ENCODE measurements around the gene DMC1.
A peak's percentile ranks its signal among the peaks of the same experiment; 100 is the strongest.

The DMC1 gene

DNA sequence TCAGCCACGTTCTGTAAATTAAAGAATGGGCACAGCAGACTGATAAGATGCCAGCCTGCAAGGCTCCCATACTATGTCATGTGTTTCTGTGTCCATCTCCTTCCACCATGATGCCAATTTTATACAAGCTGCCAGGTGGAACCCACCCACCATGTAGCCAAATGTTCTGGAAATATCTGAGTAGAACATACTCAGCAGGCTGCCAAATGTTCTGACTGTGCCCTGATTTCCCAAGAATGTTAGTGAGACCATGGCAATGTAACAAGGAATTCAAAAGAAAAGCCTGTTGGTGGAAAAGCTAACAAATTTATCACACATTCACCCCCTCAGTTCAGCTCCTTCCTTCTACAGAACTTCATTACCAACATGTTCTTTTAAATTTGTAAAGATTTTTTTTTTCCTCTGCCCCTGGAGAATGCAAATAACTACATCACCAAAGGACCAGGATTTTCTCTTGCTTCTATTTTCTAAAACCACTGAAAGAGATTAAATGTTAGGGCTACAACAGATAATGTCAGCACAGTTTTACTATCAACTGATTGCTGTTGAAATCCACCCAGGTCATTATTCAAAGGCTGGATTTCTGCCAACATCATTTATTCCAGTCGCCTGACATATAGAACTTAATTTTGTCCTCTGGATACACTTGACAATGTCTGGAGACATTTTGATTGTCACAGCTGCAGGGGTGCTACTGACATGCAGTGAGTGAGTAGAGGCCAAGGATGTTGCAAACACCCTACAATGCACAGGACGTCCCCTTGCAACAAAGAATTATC lies 3.1 kb downstream of the DMC1 start:
- no peak for DNase-seq

GRCh38 chr22:38565441-38565840 lies 4.5 kb downstream of the DMC1 start:
- no peak for DNase-seq

- no peak for DNase-seq
Observed at GRCh38 chr22:38564669-38565068, 5.3 kb downstream of the DMC1 start.

GRCh38 chr22:38554281-38554680 lies 15.7 kb downstream of the DMC1 start:
- no peak for DNase-seq

DNA sequence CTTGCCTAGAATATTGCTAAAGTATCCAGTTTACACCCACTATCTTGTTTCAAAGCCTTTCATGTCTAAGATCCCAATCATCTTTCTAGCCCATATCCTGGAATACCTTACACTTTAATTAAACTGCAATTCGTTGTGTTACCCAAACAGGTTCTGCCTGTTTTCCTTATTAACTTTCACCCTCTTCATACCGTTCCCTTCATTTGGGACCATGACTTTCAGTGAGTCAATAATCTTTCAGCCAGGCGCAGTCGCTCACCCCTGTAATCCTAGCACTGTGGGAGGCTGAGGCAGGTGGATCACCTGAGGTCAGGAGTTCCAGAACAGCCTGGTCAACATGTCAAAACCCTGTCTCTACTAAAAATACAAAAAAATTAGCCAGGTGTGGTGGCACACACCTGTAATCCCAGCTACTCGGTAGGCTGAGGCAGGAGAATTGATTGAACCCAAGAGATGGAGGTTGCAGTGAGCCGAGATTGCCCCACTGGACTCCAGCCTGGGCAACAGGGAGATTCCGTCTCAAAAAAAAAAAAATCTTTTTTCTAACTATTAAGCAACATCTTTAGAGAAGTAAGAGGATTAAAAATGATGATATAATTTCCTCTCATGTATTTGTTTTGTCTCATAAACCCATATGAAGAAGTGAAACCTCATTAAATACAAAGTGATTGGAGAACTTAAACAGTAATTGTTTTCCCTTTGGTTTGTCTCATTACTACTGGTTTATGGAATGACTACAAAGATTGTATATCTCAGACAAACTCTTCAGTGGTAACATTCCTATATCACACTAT lies 20.7 kb downstream of the DMC1 start:
- DNase-seq, result no peak

DNA sequence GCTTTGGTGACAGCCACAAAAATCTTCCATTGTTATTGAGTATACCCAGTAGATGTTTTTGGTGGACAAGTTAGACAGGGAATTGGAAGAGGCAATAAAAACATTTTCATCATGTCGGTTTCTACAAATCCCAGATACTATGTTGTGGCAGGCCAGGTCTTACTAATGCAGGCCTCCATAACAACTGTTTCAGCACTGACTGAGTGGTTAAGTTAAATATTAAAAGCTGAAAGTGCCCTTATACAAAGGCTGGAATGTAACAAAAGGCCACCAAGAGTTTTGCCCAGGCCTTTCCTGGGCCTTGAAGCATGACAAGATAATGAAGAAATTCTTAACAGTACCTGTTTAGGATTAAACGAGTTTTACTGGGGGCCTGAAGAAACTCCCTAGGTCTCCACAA lies 29.3 kb downstream of the DMC1 start:
- no peak for DNase-seq

DNA sequence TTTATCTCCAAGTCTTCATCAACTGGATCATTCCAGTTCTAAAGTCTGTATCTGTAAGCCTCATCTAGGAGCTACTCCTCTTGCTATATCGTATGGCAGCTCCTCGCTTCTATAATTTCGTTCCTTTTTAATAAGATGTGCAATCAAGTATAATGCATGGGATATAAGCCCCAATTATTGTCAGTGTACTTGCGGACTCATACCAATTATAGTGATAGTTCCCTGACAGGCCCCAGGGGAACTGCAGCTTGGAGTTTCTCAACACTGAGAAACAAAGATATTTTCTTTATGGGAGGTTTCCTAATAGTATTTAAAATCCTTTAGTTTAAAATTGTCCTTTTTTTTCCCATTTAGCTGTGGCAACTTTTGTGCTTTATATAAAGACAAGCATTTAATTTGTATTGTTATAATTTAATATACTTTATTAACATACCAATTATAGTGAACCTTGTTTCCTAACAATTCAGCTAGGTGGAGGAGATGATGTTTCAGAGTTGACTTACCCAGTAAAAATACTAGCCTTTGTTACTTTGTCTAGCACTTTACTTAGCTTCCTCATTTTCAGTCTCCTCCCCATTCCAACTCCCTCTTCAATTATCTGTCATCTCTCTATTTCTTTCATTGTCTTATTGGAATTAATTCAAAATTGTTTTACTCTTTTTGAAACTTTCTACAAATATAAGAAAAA lies 38.6 kb downstream of the DMC1 start:
- no peak for DNase-seq

GRCh38 chr22:38524429-38524828 lies 45.6 kb downstream of the DMC1 start:
- DNase-seq, result no peak

DNA sequence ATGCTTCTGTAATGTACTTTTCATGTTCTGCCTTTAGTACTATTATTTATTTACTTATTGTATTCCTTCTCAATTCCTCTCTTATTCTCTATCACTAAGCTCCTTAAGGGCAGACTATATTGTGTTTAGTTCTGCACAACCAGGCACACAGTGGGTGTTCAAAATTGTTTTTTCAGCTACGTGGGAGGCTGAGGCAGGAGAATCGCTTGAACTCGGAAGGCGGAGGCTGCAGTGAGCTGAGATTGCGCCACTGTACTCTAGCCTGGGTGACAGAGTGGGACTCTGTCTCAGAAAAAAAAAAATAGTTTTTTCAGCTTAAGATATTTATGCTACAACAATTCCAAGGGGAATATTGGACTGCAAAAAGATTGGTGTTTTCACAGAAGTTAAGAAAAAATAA lies 46.5 kb downstream of the DMC1 start:
- no peak for DNase-seq

GRCh38 chr22:38523029-38523428 lies 47.0 kb downstream of the DMC1 start:
- DNase-seq, result no peak

DNA sequence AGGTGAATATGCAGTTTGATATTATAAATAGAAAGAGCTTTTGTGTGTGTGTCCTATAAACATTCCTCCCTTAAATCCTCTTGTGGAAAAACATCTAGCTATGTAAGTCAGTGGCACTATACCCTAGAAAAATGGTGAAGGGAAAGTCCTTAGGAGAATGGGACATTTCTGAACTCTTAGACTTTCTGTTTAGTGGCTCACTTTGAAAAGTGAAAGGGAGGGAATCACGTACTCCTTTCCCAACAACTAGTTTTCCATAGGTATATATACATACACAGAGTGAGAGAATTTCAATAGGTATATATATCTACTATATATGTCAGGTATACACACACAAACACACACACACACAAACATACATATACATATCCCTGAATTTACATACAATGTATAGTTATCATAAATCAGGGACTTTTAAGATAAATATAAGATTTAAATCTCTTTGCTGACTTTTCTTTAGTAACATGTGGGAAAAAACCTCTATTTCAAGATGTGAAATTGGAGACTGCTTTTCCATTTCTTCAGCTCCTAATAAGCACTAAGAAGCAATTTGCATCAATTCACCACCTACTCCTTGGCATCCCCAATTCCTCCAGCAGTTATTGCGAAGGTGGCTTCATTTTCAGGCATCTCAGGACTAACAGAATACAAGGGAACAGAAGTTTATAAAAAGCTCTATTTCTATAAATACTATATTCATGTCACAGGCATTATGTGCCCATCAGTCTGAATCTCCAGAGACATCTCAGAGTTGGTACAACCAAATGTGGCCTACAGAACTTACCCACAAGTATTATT lies 50.3 kb downstream of the DMC1 start:
- no peak for DNase-seq

GRCh38 chr22:38518620-38519019 lies 51.4 kb downstream of the DMC1 start:
- DNase-seq, result no peak

DNA sequence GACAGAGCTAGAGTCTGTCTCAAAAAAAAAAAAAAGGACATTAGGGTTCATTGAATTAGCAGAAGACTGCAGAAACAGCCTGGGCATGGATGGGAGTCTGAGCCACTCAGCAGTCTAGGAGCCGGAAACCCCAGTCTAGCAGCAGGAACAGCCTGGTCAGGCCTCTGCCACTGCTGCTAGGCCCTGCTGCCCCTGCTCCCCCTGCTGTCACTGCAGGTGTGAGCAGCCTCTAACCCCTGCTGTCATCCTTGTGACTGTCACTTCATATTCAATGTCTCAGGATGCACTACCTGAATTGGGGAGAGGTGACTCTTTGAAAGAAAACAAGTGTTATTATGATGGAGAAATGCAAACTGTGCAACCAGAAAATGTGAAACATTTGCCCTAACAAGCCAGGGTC lies 56.9 kb downstream of the DMC1 start:
- peak; percentile 43 for DNase-seq

GRCh38 chr22:38510416-38510970 lies 59.5 kb downstream of the DMC1 start:
- DNase-seq, result no peak

GRCh38 chr22:38506118-38506962 lies 63.6 kb downstream of the DMC1 start, which contains the start of gene DDX17:
Gene DDX17, minus strand, starts transcription at chr22:38506311.
- peak; percentile 93 for DNase-seq

DNA sequence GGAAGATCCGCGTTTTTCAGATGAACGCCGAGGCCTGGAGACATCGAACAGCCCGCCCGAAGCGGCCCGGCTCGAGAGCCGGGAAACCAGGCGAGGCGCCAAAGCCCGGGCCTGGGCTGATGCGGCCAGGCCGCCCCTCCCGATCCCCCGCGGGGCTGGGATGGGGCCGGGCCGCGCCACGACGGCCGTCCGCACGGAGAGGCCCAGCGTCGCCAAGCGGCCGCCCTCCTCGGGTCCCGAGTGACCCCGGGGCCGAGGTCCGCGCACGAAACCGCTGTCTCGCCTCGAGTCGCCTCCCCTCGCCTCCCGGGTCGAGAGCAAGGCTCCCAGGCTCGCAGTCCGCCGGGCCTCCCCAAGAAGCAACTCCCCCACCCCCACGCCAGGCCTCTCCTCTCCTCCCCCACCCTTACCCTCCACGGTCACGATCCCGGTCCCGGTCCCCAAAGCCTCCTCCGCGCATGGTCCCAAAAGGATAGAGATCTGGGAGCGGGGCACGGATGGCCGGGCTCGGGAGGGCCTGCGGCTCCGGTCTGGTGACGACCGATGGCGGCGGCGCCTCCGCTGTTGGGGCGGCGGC lies 64.4 kb downstream of the DMC1 start:
- DNase-seq, result peak; percentile 55

- DNase-seq, result peak; percentile 72
Observed at GRCh38 chr22:38504731-38505540, 65.0 kb downstream of the DMC1 start.

- DNase-seq, result no peak
Observed at GRCh38 chr22:38503021-38503420, 67.0 kb downstream of the DMC1 start.

- no peak for DNase-seq
Observed at GRCh38 chr22:38501797-38502672, 67.9 kb downstream of the DMC1 start.
